Spleen (tissue), 7 donors: Measurements from ENCODE around the gene STARD13.

Experiments used
- POLR2A ChIP-seq, 3 donors: fragments of 450-650 bp; IDR thresholded peaks; one replicate each; pipeline ENCODE4 v1.5.1; 2017; ENCODE audit warnings: antibody characterized with exemption in 3 of 3, mild to moderate bottlenecking in 1 of 3
- TF ChIP-seq, protein P1 (sequence below), 11 experiments: fragments of 200-600 bp in 7 of 11; fragments of 450-650 bp in 4 of 11; sonication (generic) in 4 of 11; IDR thresholded peaks in 8 of 11; conservative IDR thresholded peaks in 3 of 11; 1 replicate in 7 of 11; 2 replicates in 4 of 11; pipeline versions ENCODE4 v1.4.0 to v1.8.0; 2016 to 2021; ENCODE audit warnings: antibody characterized with exemption in 11 of 11, inconsistent platforms in 4 of 11, mild to moderate bottlenecking in 1 of 11
- donor health status: DM: no; HTN: no; CAD: no; lungs with moderate emphysema.
- donor health status: DM: no; HTN: no; CAD: no.
- donor health status: DM: no; HTN: no; CAD: no.

DNA sequence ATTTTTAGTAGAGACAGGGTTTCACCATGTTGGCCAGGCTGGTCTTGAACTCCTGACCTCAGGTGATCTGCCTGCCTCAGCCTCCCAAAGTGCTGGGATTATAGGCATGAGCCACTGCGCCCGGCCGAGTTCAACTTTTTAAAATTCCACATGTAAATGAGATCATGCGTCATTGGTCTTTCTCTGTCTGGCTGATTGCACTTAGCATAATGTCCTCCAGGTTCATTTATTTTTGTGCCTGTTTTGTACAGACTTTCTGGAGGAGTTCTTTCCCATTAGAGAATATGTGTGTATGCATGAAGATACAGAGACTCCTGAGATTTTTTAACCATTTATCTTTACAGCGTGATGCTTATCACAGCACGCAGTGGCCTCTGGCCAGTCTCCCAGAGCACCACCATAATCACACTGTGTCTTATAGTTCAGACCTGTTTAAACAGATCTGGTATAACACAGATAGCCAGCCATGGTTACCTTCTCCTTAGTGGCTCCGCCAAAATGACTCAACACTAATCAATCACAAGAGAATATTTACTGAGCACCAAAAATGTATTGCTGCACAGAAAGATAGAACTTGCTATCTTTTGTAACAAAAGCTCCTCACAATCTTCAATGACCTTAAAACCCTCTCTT lies 11.4 kb upstream of the STARD13 start:
- TF ChIP-seq, protein P1, sequence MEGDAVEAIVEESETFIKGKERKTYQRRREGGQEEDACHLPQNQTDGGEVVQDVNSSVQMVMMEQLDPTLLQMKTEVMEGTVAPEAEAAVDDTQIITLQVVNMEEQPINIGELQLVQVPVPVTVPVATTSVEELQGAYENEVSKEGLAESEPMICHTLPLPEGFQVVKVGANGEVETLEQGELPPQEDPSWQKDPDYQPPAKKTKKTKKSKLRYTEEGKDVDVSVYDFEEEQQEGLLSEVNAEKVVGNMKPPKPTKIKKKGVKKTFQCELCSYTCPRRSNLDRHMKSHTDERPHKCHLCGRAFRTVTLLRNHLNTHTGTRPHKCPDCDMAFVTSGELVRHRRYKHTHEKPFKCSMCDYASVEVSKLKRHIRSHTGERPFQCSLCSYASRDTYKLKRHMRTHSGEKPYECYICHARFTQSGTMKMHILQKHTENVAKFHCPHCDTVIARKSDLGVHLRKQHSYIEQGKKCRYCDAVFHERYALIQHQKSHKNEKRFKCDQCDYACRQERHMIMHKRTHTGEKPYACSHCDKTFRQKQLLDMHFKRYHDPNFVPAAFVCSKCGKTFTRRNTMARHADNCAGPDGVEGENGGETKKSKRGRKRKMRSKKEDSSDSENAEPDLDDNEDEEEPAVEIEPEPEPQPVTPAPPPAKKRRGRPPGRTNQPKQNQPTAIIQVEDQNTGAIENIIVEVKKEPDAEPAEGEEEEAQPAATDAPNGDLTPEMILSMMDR (IDR thresholded peaks at IDR 0.05 in 8 of 11, conservative IDR thresholded peaks at IDR 0.05 in 3 of 11): no peak
- TF ChIP-seq POLR2A (IDR thresholded peaks at IDR 0.05): no peak
